GM19372 (cell line): ENCODE data around the gene OR5AC2.

Source experiments
- ATAC-seq: cut with Tn5 transposase; IDR thresholded peaks from one replicate; pipeline ENCODE4 v1.9.1; 2021; ENCODE audit warnings: mild to moderate bottlenecking, low read depth, moderate library complexity; ENCODE audit not compliant: unreplicated experiment

The OR5AC2 gene

GRCh38 chr3:98136631-98137030 lies 49.7 kb downstream of the OR5AC2 start:
- no peak for ATAC-seq
